CD14-positive monocyte (primary cell): ENCODE measurements around the gene FOXN4. TPM values are rescaled to one million over a fixed set of nuclear protein-coding genes. Genes with fewer than 3 reads are reported as not detected.

Experiments used
- DNase-seq, 3 donors: peaks; one replicate each; pipeline ENCODE4 v3.0.0-alpha.2; 2011 to 2022
- H2AFZ ChIP-seq: 2 replicates; pipeline ENCODE4 v1.6.0; 2012; ENCODE audit warnings: mild to moderate bottlenecking, low read depth, low read length, inconsistent platforms; ENCODE audit not compliant: insufficient read depth, poor library complexity, severe bottlenecking
- H3K27ac ChIP-seq, 2 donors: 1 replicate in 1 of 2; 2 replicates in 1 of 2; pipeline ENCODE4 v1.5.1; 2012 to 2013; ENCODE audit warnings: low read length in 2 of 2, control low read depth in 1 of 2, inconsistent platforms in 1 of 2, low read depth in 1 of 2, mild to moderate bottlenecking in 1 of 2
- H3K27me3 ChIP-seq, 2 donors: one replicate each; pipeline versions ENCODE4 v1.6.0 to v1.6.1; 2011 to 2013; ENCODE audit warnings: low read length in 2 of 2; ENCODE audit not compliant: control insufficient read depth in 2 of 2, insufficient read depth in 2 of 2
- H3K36me3 ChIP-seq, 2 donors: replicated peaks in 1 of 2; 1 replicate in 1 of 2; 2 replicates in 1 of 2; pipeline versions ENCODE4 v1.5.1 to v1.6.1; 2012 to 2013; ENCODE audit warnings: low read length in 2 of 2, control low read depth in 1 of 2, inconsistent platforms in 1 of 2, mild to moderate bottlenecking in 1 of 2; ENCODE audit not compliant: insufficient read depth in 2 of 2, control insufficient read depth in 1 of 2
- H3K4me1 ChIP-seq, 2 donors: 1 replicate in 1 of 2; 2 replicates in 1 of 2; pipeline versions ENCODE4 v1.5.1 to v1.6.1; 2012 to 2013; ENCODE audit warnings: low read length in 2 of 2, control low read depth in 1 of 2, inconsistent platforms in 1 of 2, mild to moderate bottlenecking in 1 of 2, moderate library complexity in 1 of 2; ENCODE audit not compliant: insufficient read depth in 2 of 2, control insufficient read depth in 1 of 2
- H3K4me2 ChIP-seq: replicated peaks from 2 replicates; pipeline ENCODE3; 2012; ENCODE audit warnings: low read length, moderate library complexity, mild to moderate bottlenecking; ENCODE audit not compliant: poor library complexity, severe bottlenecking; ENCODE audit errors: extremely low read depth
- H3K4me3 ChIP-seq, 3 experiments: fragments of 200-600 bp in 1 of 3; sonication (generic) in 1 of 3; replicated peaks in 1 of 3; 1 replicate in 2 of 3; 2 replicates in 1 of 3; pipeline ENCODE4 v1.5.1; 2011 to 2013; ENCODE audit warnings: low read length in 3 of 3, mild to moderate bottlenecking in 3 of 3, control low read depth in 2 of 3, low read depth in 2 of 3, inconsistent platforms in 1 of 3, moderate library complexity in 1 of 3
- H3K79me2 ChIP-seq: 2 replicates; pipeline ENCODE4 v1.6.0; 2012; ENCODE audit warnings: mild to moderate bottlenecking, control low read depth, inconsistent platforms, low read length, moderate library complexity; ENCODE audit not compliant: insufficient read depth
- H3K9ac ChIP-seq: 2 replicates; pipeline ENCODE4 v1.6.0; 2017; ENCODE audit warnings: low read length, mild to moderate bottlenecking; ENCODE audit not compliant: insufficient read depth, poor library complexity, severe bottlenecking
- H3K9me3 ChIP-seq, 2 donors: replicated peaks in 1 of 2; 1 replicate in 1 of 2; 2 replicates in 1 of 2; pipeline versions ENCODE4 v1.5.1 to v1.6.1; 2012 to 2013; ENCODE audit warnings: low read length in 2 of 2, control low read depth in 1 of 2; ENCODE audit not compliant: control insufficient read depth in 1 of 2, insufficient read depth in 1 of 2
- H4K20me1 ChIP-seq: 2 replicates; pipeline ENCODE4 v1.6.0; 2012; ENCODE audit warnings: mild to moderate bottlenecking, low read length, control low read depth, moderate library complexity; ENCODE audit not compliant: insufficient read depth
- H3K27ac Mint-ChIP-seq, 7 donors: one replicate each; pipeline ENCODE4 v1.8.0; 2020; ENCODE audit warnings: mild to moderate bottlenecking in 7 of 7, mixed read lengths in 7 of 7, moderate library complexity in 6 of 7, inconsistent platforms in 2 of 7
- H3K27me3 Mint-ChIP-seq, 3 donors: one replicate each; pipeline ENCODE4 v1.8.0; 2021 to 2022; ENCODE audit warnings: low read depth in 3 of 3, mild to moderate bottlenecking in 3 of 3, mixed read lengths in 3 of 3, moderate library complexity in 3 of 3, inconsistent platforms in 1 of 3
- H3K36me3 Mint-ChIP-seq, 2 donors: one replicate each; pipeline ENCODE4 v1.8.0; 2020; ENCODE audit warnings: mixed read lengths in 2 of 2, inconsistent platforms in 1 of 2, mild to moderate bottlenecking in 1 of 2
- H3K4me1 Mint-ChIP-seq: one replicate; pipeline ENCODE4 v1.8.0; 2020; ENCODE audit warnings: mild to moderate bottlenecking, mixed read lengths
- H3K4me3 Mint-ChIP-seq, 2 donors: one replicate each; pipeline ENCODE4 v1.8.0; 2020; ENCODE audit warnings: mild to moderate bottlenecking in 2 of 2, mixed read lengths in 2 of 2, moderate library complexity in 1 of 2
- H3K9me3 Mint-ChIP-seq, 7 donors: one replicate each; pipeline ENCODE4 v1.8.0; 2020 to 2022; ENCODE audit warnings: mixed read lengths in 7 of 7, mild to moderate bottlenecking in 6 of 7, moderate library complexity in 6 of 7, inconsistent platforms in 2 of 7
- WGBS: methylation state at CpG from one replicate; pipeline ENCODE4 v1.1.5; 2013; ENCODE audit warnings: missing lambda C conversion rate; ENCODE audit not compliant: insufficient coverage; 5-methylcytosine and 5-hydroxymethylcytosine counted together
- intact Hi-C, 2 donors: fragments of 100-400 bp; cut with micrococcal nuclease; formaldehyde crosslinking; loops; one replicate each; pipeline versions ENCODE4 v1.15.0 to v1.15.1; 2023
- polyA plus RNA-seq, 3 donors: library from polyadenylated mRNA; depleted of rRNA in 1 of 3; unstranded in 2 of 3; stranded (reverse) in 1 of 3; fragments of 300-500 nt in 2 of 3; fragments of >200 nt in 1 of 3; fragmentation: Illumina TruSeq in 2 of 3; gene quantifications; 1 replicate in 2 of 3; 2 replicates in 1 of 3; pipeline ENCODE4 v1.2.3, GENCODE V29; 2012 to 2021
- TF ChIP-seq, protein P1 (sequence below): fragments of 200-600 bp; IDR thresholded peaks from one replicate; pipeline ENCODE4 v1.8.0; 2022; ENCODE audit warnings: antibody characterized with exemption, mild to moderate bottlenecking

The FOXN4 gene
- polyA plus RNA-seq, 3 donors = not detected

GRCh38 chr12:109345428-109345827 lies 36.3 kb upstream of the FOXN4 start:
- no peak overlapping the region for H3K27ac Mint-ChIP-seq
- no peaks in the 10 kb centered on the region for H3K36me3 Mint-ChIP-seq
- Histone ChIP-seq H4K20me1 (no peaks in the 10 kb centered on the region), H3K9me3 (no peaks in the 10 kb centered on the region), H3K27ac (no peak overlapping the region), H3K79me2 (no peaks in the 10 kb centered on the region), H2AFZ (no peak overlapping the region), H3K4me2 (no peak overlapping the region), H3K9ac (no peak overlapping the region), H3K27me3 (no peaks in the 10 kb centered on the region), H3K36me3 (no peaks in the 10 kb centered on the region), H3K4me3 (no peak overlapping the region), H3K4me1 (no peaks in the 10 kb centered on the region)
- H3K4me3 Mint-ChIP-seq = no peak overlapping the region
- WGBS = no CpG with 5 or more reads among the region's 2 CpGs
- no peaks in the 10 kb centered on the region for H3K4me1 Mint-ChIP-seq
- DNase-seq = no peak
- intact Hi-C loops = no loop called here
- TF ChIP-seq, protein P1, sequence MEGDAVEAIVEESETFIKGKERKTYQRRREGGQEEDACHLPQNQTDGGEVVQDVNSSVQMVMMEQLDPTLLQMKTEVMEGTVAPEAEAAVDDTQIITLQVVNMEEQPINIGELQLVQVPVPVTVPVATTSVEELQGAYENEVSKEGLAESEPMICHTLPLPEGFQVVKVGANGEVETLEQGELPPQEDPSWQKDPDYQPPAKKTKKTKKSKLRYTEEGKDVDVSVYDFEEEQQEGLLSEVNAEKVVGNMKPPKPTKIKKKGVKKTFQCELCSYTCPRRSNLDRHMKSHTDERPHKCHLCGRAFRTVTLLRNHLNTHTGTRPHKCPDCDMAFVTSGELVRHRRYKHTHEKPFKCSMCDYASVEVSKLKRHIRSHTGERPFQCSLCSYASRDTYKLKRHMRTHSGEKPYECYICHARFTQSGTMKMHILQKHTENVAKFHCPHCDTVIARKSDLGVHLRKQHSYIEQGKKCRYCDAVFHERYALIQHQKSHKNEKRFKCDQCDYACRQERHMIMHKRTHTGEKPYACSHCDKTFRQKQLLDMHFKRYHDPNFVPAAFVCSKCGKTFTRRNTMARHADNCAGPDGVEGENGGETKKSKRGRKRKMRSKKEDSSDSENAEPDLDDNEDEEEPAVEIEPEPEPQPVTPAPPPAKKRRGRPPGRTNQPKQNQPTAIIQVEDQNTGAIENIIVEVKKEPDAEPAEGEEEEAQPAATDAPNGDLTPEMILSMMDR = no peak
- peaks cover 0 to 7% (median 0%) of the 10 kb centered on the region in 7 donors for H3K9me3 Mint-ChIP-seq
- H3K27me3 Mint-ChIP-seq = peaks cover 0 to 13% (median 3%) of the 10 kb centered on the region in 3 donors

DNA sequence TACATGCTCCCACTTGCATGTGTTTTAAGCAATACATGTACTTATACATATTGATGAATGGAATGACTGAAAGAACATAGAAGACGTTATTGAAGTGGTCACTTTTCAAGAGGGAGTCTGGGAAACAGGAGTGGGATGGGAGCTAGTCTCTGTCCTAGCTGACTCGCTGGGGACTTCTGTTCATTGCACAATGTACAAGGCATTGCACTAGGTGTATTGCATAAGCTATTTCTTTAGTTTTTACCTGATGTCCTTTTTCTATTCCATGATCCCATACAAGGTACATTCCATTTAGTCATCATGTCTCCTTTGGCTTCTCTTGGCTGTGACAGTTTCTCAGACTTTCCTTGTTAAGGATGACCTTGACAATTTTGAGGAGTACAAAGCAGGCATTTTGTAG lies 34.6 kb upstream of the FOXN4 start:
- Mint-ChIP-seq H3K27me3 (peaks cover 0 to 17% (median 5%) of the 10 kb centered on the region in 3 donors), H3K4me1 (no peaks in the 10 kb centered on the region), H3K27ac (no peak overlapping the region), H3K36me3 (no peaks in the 10 kb centered on the region), H3K4me3 (no peak overlapping the region), H3K9me3 (peaks cover 0 to 6% (median 0%) of the 10 kb centered on the region in 7 donors)
- no peak overlapping the region for H2AFZ ChIP-seq
- no peak for DNase-seq
- no CpG with 5 or more reads among the region's 2 CpGs for WGBS
- H3K4me1 ChIP-seq = no peaks in the 10 kb centered on the region
- no peak overlapping the region for H3K4me2 ChIP-seq
- no peak overlapping the region for H3K4me3 ChIP-seq
- H4K20me1 ChIP-seq = no peaks in the 10 kb centered on the region
- H3K9me3 ChIP-seq = no peaks in the 10 kb centered on the region
- no peaks in the 10 kb centered on the region for H3K79me2 ChIP-seq
- TF ChIP-seq, protein P1 = no peak
- H3K36me3 ChIP-seq = no peaks in the 10 kb centered on the region
- H3K9ac ChIP-seq = no peak overlapping the region
- no peak overlapping the region for H3K27ac ChIP-seq
- no peaks in the 10 kb centered on the region for H3K27me3 ChIP-seq
- intact Hi-C loops = no loop called here
